Measurements from ENCODE around the gene PCSK2. TPM values are rescaled to one million over a fixed set of nuclear protein-coding genes. Genes with fewer than 3 reads are reported as not detected.

The PCSK2 gene
- total RNA-seq, 1 experiment from 2014 or later = 245 TPM

- BruUV-seq (replicated peaks) = no TSS peak
These were observed 262.2 kb downstream of the PCSK2 start for GRCh38 chr20:17488916-17489600.

DNA sequence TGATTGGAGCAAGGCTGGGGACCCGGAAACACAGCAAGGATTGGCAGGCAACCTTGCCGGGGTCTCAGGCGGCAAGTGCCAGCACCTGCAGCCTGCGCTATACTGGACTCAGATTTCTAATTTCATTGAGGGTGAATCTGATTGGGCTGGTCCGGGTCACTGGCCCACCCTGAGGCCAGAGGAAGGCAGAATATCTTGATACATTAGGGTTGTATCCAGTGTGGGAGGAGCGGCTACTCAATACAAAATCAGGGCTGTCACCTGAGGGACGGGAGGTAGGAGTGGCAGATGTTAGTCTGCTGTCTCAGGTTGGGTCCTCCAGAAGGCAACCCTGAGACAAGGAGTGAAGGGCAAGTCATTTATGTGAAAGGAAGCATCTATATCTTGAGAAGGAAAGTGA, 263.7 kb downstream of the PCSK2 start:
- H3K27ac ChIP-seq (ENCODE audit: low read depth, low read length, poor library complexity, severe bottlenecking) = no peak overlapping the region
- intact Hi-C loops (cut with micrococcal nuclease; ENCODE audit: unreplicated experiment) = no loop called here
- TF ChIP-seq, protein P1, sequence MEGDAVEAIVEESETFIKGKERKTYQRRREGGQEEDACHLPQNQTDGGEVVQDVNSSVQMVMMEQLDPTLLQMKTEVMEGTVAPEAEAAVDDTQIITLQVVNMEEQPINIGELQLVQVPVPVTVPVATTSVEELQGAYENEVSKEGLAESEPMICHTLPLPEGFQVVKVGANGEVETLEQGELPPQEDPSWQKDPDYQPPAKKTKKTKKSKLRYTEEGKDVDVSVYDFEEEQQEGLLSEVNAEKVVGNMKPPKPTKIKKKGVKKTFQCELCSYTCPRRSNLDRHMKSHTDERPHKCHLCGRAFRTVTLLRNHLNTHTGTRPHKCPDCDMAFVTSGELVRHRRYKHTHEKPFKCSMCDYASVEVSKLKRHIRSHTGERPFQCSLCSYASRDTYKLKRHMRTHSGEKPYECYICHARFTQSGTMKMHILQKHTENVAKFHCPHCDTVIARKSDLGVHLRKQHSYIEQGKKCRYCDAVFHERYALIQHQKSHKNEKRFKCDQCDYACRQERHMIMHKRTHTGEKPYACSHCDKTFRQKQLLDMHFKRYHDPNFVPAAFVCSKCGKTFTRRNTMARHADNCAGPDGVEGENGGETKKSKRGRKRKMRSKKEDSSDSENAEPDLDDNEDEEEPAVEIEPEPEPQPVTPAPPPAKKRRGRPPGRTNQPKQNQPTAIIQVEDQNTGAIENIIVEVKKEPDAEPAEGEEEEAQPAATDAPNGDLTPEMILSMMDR (conservative IDR thresholded peaks at IDR 0.05; ENCODE audit: low read depth, low read length) = no peak
- no peak for TF ChIP-seq EZH2 (IDR thresholded peaks at IDR 0.05; ENCODE audit: borderline replicate concordance, low read depth, low read length, poor library complexity, severe bottlenecking)
- POLR2A ChIA-PET (ENCODE audit: low non-redundant PET) = no interaction called here
- DNase-seq (ENCODE audit: low spot score) = no peak
- no TSS peak for BruUV-seq (replicated peaks)
- H3K4me1 ChIP-seq (ENCODE audit: insufficient read depth, low read length, poor library complexity, severe bottlenecking) = no peaks in the 10 kb centered on the region
- H3K36me3 ChIP-seq (ENCODE audit: insufficient read depth, low read length, poor library complexity, severe bottlenecking) = no peaks in the 10 kb centered on the region
- H3K27me3 ChIP-seq (replicated peaks; ENCODE audit: insufficient read depth, low read depth, low read length, poor library complexity) = no peaks in the 10 kb centered on the region
- H3K9me3 ChIP-seq (ENCODE audit: low read depth, low read length, poor library complexity, severe bottlenecking) = no peaks in the 10 kb centered on the region
- H3K4me3 ChIP-seq (ENCODE audit: low read depth, low read length, poor library complexity, severe bottlenecking) = no peak overlapping the region
- CTCF ChIA-PET = no interaction called here

More at GRCh38 chr20:17488916-17489600, 262.2 kb downstream of the PCSK2 start:
- Histone ChIP-seq H3K27ac (ENCODE audit: low read depth, low read length, poor library complexity, severe bottlenecking) (no peak overlapping the region), H3K36me3 (ENCODE audit: insufficient read depth, low read length, poor library complexity, severe bottlenecking) (no peaks in the 10 kb centered on the region), H3K4me3 (ENCODE audit: low read depth, low read length, poor library complexity, severe bottlenecking) (no peak overlapping the region), H3K9me3 (ENCODE audit: low read depth, low read length, poor library complexity, severe bottlenecking) (no peaks in the 10 kb centered on the region), H3K27me3 (replicated peaks; ENCODE audit: insufficient read depth, low read depth, low read length, poor library complexity) (no peaks in the 10 kb centered on the region), H3K4me1 (ENCODE audit: insufficient read depth, low read length, poor library complexity, severe bottlenecking) (no peaks in the 10 kb centered on the region)
- ChIA-PET POLR2A (ENCODE audit: low non-redundant PET) (no interaction called here), CTCF (no interaction called here)
- TF ChIP-seq EZH2 (IDR thresholded peaks at IDR 0.05; ENCODE audit: borderline replicate concordance, low read depth, low read length, poor library complexity, severe bottlenecking) = no peak
- TF ChIP-seq, protein P1 (conservative IDR thresholded peaks at IDR 0.05; ENCODE audit: low read depth, low read length) = no peak
- intact Hi-C loops (cut with micrococcal nuclease; ENCODE audit: unreplicated experiment) = loop anchor here (5.0 kb wide), 1 partner anchor 687 kb away; no protein-coding TSS in a partner anchor
- DNase-seq (ENCODE audit: low spot score) = peak; percentile 16

DNA sequence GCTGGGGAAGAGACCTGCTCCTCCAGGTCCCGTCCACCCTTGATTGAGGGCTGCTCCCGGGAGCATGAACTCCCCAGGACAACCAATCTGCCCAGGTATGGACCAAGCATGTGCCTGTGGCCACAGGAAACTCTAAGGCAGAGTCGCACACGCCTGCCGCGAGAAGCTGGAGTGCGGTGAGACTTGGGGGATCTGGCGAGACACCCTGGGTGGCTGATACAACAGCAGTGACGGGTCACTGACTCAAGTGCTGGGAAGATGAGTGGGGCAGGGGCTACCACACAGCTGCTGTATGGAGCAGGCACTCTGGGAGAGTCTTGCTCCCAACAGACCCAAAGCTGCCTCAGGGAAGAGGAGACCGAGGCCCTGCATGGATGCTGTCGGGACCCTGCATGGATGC, 264.2 kb downstream of the PCSK2 start:
- H3K4me3 ChIP-seq (ENCODE audit: low read depth, low read length, poor library complexity, severe bottlenecking) = no peak overlapping the region
- intact Hi-C loops (cut with micrococcal nuclease; ENCODE audit: unreplicated experiment) = no loop called here
- H3K9me3 ChIP-seq (ENCODE audit: low read depth, low read length, poor library complexity, severe bottlenecking) = no peaks in the 10 kb centered on the region
- CTCF ChIA-PET = no interaction called here
- BruUV-seq (replicated peaks) = no TSS peak
- TF ChIP-seq, protein P1 (conservative IDR thresholded peaks at IDR 0.05; ENCODE audit: low read depth, low read length) = no peak
- no peak for TF ChIP-seq EZH2 (IDR thresholded peaks at IDR 0.05; ENCODE audit: borderline replicate concordance, low read depth, low read length, poor library complexity, severe bottlenecking)
- H3K4me1 ChIP-seq (ENCODE audit: insufficient read depth, low read length, poor library complexity, severe bottlenecking) = no peaks in the 10 kb centered on the region
- H3K27ac ChIP-seq (ENCODE audit: low read depth, low read length, poor library complexity, severe bottlenecking) = no peak overlapping the region
- no peaks in the 10 kb centered on the region for H3K27me3 ChIP-seq (replicated peaks; ENCODE audit: insufficient read depth, low read depth, low read length, poor library complexity)
- POLR2A ChIA-PET (ENCODE audit: low non-redundant PET) = no interaction called here
- no peak for DNase-seq (ENCODE audit: low spot score)
- no peaks in the 10 kb centered on the region for H3K36me3 ChIP-seq (ENCODE audit: insufficient read depth, low read length, poor library complexity, severe bottlenecking)

Measured in A673 (cell line).